Measurements from ENCODE around the gene SGMS1.

Gene SGMS1

GRCh38 chr10:50531388-50532077 is 92.2 kb downstream of the SGMS1 start:
- DNase-seq = no peak

GRCh38 chr10:50529660-50530059 is 94.1 kb downstream of the SGMS1 start:
- no peak for DNase-seq

- DNase-seq = no peak
These were observed 95.5 kb downstream of the SGMS1 start for GRCh38 chr10:50528206-50528605.

GRCh38 chr10:50527442-50528043 is 96.2 kb downstream of the SGMS1 start:
- no peak for DNase-seq

- no peak for DNase-seq
These were observed 97.6 kb downstream of the SGMS1 start for GRCh38 chr10:50526185-50526584.

GRCh38 chr10:50523357-50523756 is 100.4 kb downstream of the SGMS1 start:
- DNase-seq = no peak

- DNase-seq = no peak
These were observed 100.8 kb downstream of the SGMS1 start for GRCh38 chr10:50522908-50523307.

- DNase-seq = no peak
These were observed 103.6 kb downstream of the SGMS1 start for GRCh38 chr10:50520115-50520514.

- DNase-seq = no peak
These were observed 106.1 kb downstream of the SGMS1 start for GRCh38 chr10:50517626-50518025.

- no peak for DNase-seq
These were observed 107.6 kb downstream of the SGMS1 start for GRCh38 chr10:50516171-50516570.

GRCh38 chr10:50515420-50515819 is 108.3 kb downstream of the SGMS1 start:
- DNase-seq = no peak

- no peak for DNase-seq
These were observed 108.8 kb downstream of the SGMS1 start for GRCh38 chr10:50514995-50515394.

- no peak for DNase-seq
These were observed 109.8 kb downstream of the SGMS1 start for GRCh38 chr10:50513956-50514355.

GRCh38 chr10:50512743-50513416 is 110.9 kb downstream of the SGMS1 start:
- DNase-seq = no peak

- DNase-seq = peak; percentile 9
These were observed 111.6 kb downstream of the SGMS1 start for GRCh38 chr10:50512214-50512595.

GRCh38 chr10:50511492-50512213 is 112.1 kb downstream of the SGMS1 start:
- DNase-seq = no peak

- no peak for DNase-seq
These were observed 113.0 kb downstream of the SGMS1 start for GRCh38 chr10:50510517-50511473.

GRCh38 chr10:50508315-50509051 is 115.3 kb downstream of the SGMS1 start:
- DNase-seq = no peak

GRCh38 chr10:50506861-50507573 is 116.7 kb downstream of the SGMS1 start:
- no peak for DNase-seq

GRCh38 chr10:50504389-50504788 is 119.4 kb downstream of the SGMS1 start:
- DNase-seq = no peak
